Fibroblast of lung (primary cell): ENCODE measurements around the gene STX17. TPM values are rescaled to one million over a fixed set of nuclear protein-coding genes. Genes with fewer than 3 reads are reported as not detected.
"Not testable (repeated sequence)": the region's sequence is repeated elsewhere in the genome, so short reads cannot be mapped to it uniquely, and the experiment has no call there.

Source experiments
- DNase-seq, 2 donors: peaks; one replicate each; pipeline versions ENCODE4 v3.0.0 to v3.0.0-alpha.2; 2010; ENCODE audit warnings: low read depth in 2 of 2
- H2AFZ ChIP-seq: 2 replicates; pipeline ENCODE4 v1.5.1; 2012; ENCODE audit warnings: low read length, control low read depth, inconsistent platforms
- H3K27ac ChIP-seq: 2 replicates; pipeline ENCODE4 v1.5.1; 2011; ENCODE audit warnings: low read length, control low read depth; ENCODE audit not compliant: insufficient read depth
- H3K27me3 ChIP-seq: 2 replicates; pipeline ENCODE4 v1.5.1; 2011; ENCODE audit warnings: mild to moderate bottlenecking, low read length; ENCODE audit not compliant: control insufficient read depth, insufficient read depth
- H3K36me3 ChIP-seq: 2 replicates; pipeline ENCODE4 v1.5.1; 2011; ENCODE audit warnings: low read length; ENCODE audit not compliant: control insufficient read depth, insufficient read depth
- H3K4me1 ChIP-seq: 2 replicates; pipeline ENCODE4 v1.5.1; 2011; ENCODE audit warnings: low read length; ENCODE audit not compliant: control insufficient read depth, insufficient read depth; ENCODE audit errors: extremely low read depth
- H3K4me2 ChIP-seq: 2 replicates; pipeline ENCODE4 v1.5.1; 2011; ENCODE audit warnings: low read length, control low read depth; ENCODE audit not compliant: insufficient read depth; ENCODE audit errors: extremely low read depth
- H3K4me3 ChIP-seq, 4 experiments: fragments of 200-600 bp in 1 of 4; sonication (generic) in 1 of 4; replicated peaks in 1 of 4; 2 replicates each; pipeline ENCODE4 v1.5.1; 2011 to 2016; ENCODE audit warnings: low read length in 4 of 4, low read depth in 3 of 4, mild to moderate bottlenecking in 3 of 4, control low read depth in 2 of 4, inconsistent platforms in 1 of 4, mixed read lengths in 1 of 4; ENCODE audit not compliant: insufficient read depth in 1 of 4; ENCODE audit errors: control extremely low read depth in 1 of 4
- H3K79me2 ChIP-seq: 2 replicates; pipeline ENCODE4 v1.5.1; 2012; ENCODE audit warnings: mild to moderate bottlenecking, low read length, inconsistent platforms; ENCODE audit not compliant: control insufficient read depth, insufficient read depth
- H3K9ac ChIP-seq: 2 replicates; pipeline ENCODE4 v1.5.1; 2011; ENCODE audit warnings: mild to moderate bottlenecking, low read length, control low read depth; ENCODE audit not compliant: insufficient read depth
- H3K9me3 ChIP-seq: 2 replicates; pipeline ENCODE4 v1.5.1; 2012; ENCODE audit warnings: low read depth, low read length; ENCODE audit not compliant: control insufficient read depth, insufficient read depth
- H4K20me1 ChIP-seq: 2 replicates; pipeline ENCODE4 v1.5.1; 2011; ENCODE audit warnings: low read length; ENCODE audit not compliant: control insufficient read depth, insufficient read depth; ENCODE audit errors: extremely low read depth
- EZH2 ChIP-seq: IDR thresholded peaks from 2 replicates; pipeline ENCODE4 v1.5.1; 2012; ENCODE audit warnings: low read length, control low read depth, mild to moderate bottlenecking; ENCODE audit errors: missing control alignments
- polyA plus RNA-seq, 2 donors: library from polyadenylated mRNA; depleted of rRNA in 1 of 2; stranded (reverse) in 1 of 2; unstranded in 1 of 2; fragments of >200 nt; gene quantifications; 2 replicates each; pipeline ENCODE4 v1.2.1, GENCODE V29; 2011 to 2012; ENCODE audit warnings: missing spikeins in 1 of 2
- total RNA-seq: library from RNA; depleted of rRNA; stranded (reverse); fragments of >200 nt; gene quantifications from 2 replicates; pipeline ENCODE4 v1.2.1, GENCODE V29; 2014
- TF ChIP-seq, protein P1 (sequence below), 2 donors: IDR thresholded peaks in 1 of 2; conservative IDR thresholded peaks in 1 of 2; 1 replicate in 1 of 2; 2 replicates in 1 of 2; pipeline ENCODE4 v1.5.1; 2011 to 2012; ENCODE audit warnings: low read length in 2 of 2, control low read depth in 1 of 2, inconsistent platforms in 1 of 2, low read depth in 1 of 2, mild to moderate bottlenecking in 1 of 2

The STX17 gene
- total and polyA plus RNA-seq, 2 donors (not counting 1 experiment from before 2014, with no cell fraction given), result 18.8 to 27.9 TPM

- Histone ChIP-seq H3K27ac (no peak overlapping the region), H3K9me3 (no peaks in the 10 kb centered on the region), H3K9ac (no peak overlapping the region), H3K79me2 (no peaks in the 10 kb centered on the region), H4K20me1 (no peaks in the 10 kb centered on the region), H2AFZ (no peak overlapping the region), H3K4me2 (no peak overlapping the region), H3K4me1 (no peaks in the 10 kb centered on the region), H3K4me3 (no peak overlapping the region), H3K36me3 (peaks cover 1% of the 10 kb centered on the region), H3K27me3 (no peaks in the 10 kb centered on the region)
- TF ChIP-seq, protein P1, sequence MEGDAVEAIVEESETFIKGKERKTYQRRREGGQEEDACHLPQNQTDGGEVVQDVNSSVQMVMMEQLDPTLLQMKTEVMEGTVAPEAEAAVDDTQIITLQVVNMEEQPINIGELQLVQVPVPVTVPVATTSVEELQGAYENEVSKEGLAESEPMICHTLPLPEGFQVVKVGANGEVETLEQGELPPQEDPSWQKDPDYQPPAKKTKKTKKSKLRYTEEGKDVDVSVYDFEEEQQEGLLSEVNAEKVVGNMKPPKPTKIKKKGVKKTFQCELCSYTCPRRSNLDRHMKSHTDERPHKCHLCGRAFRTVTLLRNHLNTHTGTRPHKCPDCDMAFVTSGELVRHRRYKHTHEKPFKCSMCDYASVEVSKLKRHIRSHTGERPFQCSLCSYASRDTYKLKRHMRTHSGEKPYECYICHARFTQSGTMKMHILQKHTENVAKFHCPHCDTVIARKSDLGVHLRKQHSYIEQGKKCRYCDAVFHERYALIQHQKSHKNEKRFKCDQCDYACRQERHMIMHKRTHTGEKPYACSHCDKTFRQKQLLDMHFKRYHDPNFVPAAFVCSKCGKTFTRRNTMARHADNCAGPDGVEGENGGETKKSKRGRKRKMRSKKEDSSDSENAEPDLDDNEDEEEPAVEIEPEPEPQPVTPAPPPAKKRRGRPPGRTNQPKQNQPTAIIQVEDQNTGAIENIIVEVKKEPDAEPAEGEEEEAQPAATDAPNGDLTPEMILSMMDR (conservative IDR thresholded peaks at IDR 0.05 in 1 of 2, IDR thresholded peaks at IDR 0.05 in 1 of 2; ENCODE audit: low read depth in 1 of 2, low read length in 2 of 2), result no peak
- TF ChIP-seq EZH2, result no peak
- DNase-seq, result no peak
Observed at GRCh38 chr9:99986642-99987041, 80.2 kb downstream of the STX17 start.

DNA sequence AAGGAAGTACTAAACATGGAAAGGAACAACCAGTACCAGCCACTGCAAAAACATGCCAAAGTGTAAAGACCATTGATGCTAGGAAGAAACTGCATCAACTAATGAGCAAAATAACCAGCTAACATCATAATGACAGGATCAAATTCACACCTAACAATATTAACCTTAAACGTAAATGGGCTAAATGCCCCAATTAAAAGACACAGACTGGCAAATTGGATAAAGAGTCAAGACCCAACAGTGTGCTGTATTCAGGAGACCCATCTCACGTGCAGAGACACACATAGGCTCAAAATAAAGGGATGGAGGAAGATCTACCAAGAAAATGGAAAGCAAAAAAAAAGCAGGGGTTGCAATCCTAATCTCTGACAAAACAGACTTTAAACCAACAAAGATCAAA, 84.1 kb downstream of the STX17 start:
- H3K9ac ChIP-seq, H3K27me3 ChIP-seq, DNase-seq, H3K4me2 ChIP-seq, H3K4me3 ChIP-seq, H4K20me1 ChIP-seq, H3K27ac ChIP-seq, H3K9me3 ChIP-seq, H2AFZ ChIP-seq, H3K4me1 ChIP-seq, H3K79me2 ChIP-seq, H3K36me3 ChIP-seq: not testable (repeated sequence)

DNA sequence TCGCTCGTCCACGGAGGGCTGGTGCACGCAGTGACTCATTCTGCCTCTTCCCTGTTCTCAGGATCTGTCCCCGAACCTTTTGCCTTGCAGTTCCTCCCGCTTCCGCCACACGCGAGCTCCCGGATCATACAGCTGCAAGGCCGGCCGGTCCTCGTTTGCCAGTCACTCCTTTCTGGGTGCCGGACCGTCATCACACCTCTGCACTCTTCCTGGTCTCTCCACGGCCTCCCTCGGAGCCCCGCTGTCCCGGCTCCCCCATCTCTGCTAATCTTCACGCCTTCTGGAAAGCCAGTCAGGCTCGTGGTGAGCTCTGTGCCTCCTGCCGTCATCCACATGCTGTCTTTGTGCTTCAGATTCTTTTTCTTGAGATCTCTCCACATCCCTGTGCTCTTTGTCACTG, 91.8 kb downstream of the STX17 start:
- Histone ChIP-seq H3K36me3 (no peaks in the 10 kb centered on the region), H3K27me3 (no peaks in the 10 kb centered on the region), H4K20me1 (no peaks in the 10 kb centered on the region), H3K79me2 (no peaks in the 10 kb centered on the region), H3K9ac (no peak overlapping the region), H3K4me3 (no peak overlapping the region), H3K9me3 (no peaks in the 10 kb centered on the region), H3K4me1 (no peaks in the 10 kb centered on the region), H3K4me2 (no peak overlapping the region), H3K27ac (no peak overlapping the region), H2AFZ (no peak overlapping the region)
- no peak for DNase-seq
- TF ChIP-seq EZH2, result no peak
- TF ChIP-seq, protein P1 (conservative IDR thresholded peaks at IDR 0.05 in 1 of 2, IDR thresholded peaks at IDR 0.05 in 1 of 2; ENCODE audit: low read depth in 1 of 2, low read length in 2 of 2), result no peak
